Urinary bladder (tissue), 4 donors: ENCODE data around the gene SEPTIN5. TPM values are rescaled to one million over a fixed set of nuclear protein-coding genes. Genes with fewer than 3 reads are reported as not detected.
"Not testable (repeated sequence)": the region's sequence is repeated elsewhere in the genome, so short reads cannot be mapped to it uniquely, and the experiment has no call there.

Experiments used
- DNase-seq: peaks from one replicate; pipeline ENCODE4 v3.0.0-alpha.2; 2015; ENCODE audit errors: extremely low spot score
- H3K27ac ChIP-seq: one replicate; pipeline ENCODE4 v1.5.1; 2013; ENCODE audit warnings: low read depth, mild to moderate bottlenecking, moderate library complexity
- H3K36me3 ChIP-seq: one replicate; pipeline ENCODE4 v1.6.1; 2013; ENCODE audit warnings: mild to moderate bottlenecking, moderate library complexity; ENCODE audit not compliant: insufficient read depth
- H3K4me1 ChIP-seq: one replicate; pipeline ENCODE4 v1.6.1; 2013; ENCODE audit warnings: mild to moderate bottlenecking, moderate library complexity; ENCODE audit not compliant: insufficient read depth
- H3K4me3 ChIP-seq: one replicate; pipeline ENCODE4 v1.5.1; 2013; ENCODE audit warnings: low read depth, low read length
- WGBS: extraction: QIAGEN DNeasy Blood & Tissue Kit; methylation state at CpG from one replicate; pipeline ENCODE4 v1.1.7; 2013; 5-methylcytosine and 5-hydroxymethylcytosine counted together
- polyA plus RNA-seq: library from polyadenylated mRNA; stranded (reverse); fragments of 200-250 nt; gene quantifications from one replicate; pipeline ENCODE4 v1.2.3, GENCODE V29; 2013
- total RNA-seq: library from RNA; depleted of rRNA; stranded (reverse); fragments of >200 nt; gene quantifications from one replicate; pipeline ENCODE4 v1.2.3, GENCODE V29; 2014
- donor health status: healthy with polysubstance abuse.
- donor health status: healthy.

Gene SEPTIN5
- total and polyA plus RNA-seq, 2 donors, result 20.9 to 25.6 TPM

DNA sequence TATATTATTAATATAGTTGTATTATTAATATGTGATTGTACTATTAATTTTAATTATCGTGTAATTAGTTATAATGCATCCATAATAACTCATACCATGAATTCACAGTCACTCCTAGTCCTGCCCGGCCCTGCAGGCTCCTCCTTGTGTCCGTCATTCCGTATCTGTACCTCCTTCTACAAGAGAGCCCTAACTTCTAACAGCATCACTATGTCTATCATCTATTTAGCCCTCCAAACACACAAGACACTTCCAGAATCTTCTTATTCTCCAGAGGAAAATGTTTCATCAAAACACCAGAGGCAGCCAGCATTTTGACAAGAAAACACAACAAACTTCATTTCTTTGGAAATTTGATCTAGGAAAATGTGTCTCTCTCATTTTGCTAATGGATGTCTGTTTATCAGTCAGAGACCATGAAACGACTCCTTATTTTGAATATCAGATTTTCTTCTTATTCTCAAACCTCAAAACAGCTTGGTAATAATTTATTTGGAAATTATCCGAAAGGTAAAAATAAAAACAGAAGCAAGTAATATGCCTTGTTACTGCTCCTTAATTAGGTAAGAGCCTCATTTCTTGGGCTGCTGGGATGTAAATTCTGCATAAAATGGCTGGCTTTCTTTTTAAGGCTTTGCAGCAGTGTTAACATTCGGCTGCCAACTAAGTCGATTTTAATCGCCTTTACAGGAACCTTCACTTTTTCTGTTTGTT lies 23.1 kb upstream of the SEPTIN5 start:
- no peak overlapping the region for H3K4me3 ChIP-seq
- H3K4me1 ChIP-seq, result no peaks in the 10 kb centered on the region
- no peaks in the 10 kb centered on the region for H3K36me3 ChIP-seq
- no peak overlapping the region for H3K27ac ChIP-seq
- no peak for DNase-seq
- 60% methylated on average over 9 of the region's 9 CpGs for WGBS

DNA sequence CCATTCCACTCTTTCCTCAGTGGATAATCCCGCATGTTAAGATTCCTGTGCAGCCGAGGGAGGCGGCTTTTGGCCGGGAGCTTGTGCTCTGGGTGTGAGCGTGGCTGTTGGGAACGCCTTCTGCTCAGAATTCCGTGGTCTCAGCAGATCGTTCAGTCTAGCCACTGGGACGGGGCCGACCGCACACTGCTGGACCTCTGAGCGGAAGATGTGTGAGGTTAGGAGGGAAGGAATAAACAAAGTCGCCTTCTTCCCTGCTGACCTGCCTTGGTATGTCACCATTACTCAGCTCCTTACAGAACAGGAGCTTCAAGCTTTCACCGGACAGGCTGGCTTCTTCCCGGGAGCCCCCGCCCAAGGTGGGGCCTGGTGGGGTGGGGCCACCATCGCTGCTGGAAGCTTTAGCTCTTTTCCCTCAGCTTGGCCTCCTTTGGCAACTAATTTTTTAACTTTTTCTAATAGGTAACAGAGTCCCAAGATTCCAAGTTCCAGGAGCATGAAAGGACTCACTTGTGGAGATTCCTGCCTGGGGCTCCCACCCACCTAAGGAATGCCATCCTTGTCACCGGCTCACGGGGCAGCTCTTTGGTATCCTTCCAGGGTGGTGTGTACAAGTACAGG lies 22.5 kb upstream of the SEPTIN5 start:
- Histone ChIP-seq H3K4me3 (no peak overlapping the region), H3K4me1 (no peaks in the 10 kb centered on the region), H3K36me3 (no peaks in the 10 kb centered on the region), H3K27ac (no peak overlapping the region)
- no peak for DNase-seq
- 15% methylated on average over 19 of the region's 19 CpGs for WGBS

DNA sequence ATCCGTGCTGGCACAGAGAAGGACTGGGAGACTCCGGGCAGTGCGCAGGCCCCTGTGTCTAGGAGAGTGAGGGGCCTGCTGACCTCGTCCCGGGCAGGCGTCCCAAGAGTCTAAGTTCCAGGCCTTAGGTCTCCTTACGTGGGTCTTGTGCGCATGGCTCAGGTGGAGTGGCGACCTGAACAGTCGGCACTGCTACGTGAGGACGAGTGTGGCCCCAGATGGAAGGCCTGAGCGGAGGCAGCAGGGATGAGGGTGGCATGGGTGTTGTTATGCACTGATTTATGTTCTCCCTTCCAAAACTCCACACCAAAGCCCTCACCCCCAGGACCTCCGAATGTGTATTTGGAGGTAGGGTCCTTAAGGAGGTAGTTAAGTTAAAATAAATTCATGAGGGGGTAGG lies 20.7 kb upstream of the SEPTIN5 start:
- H3K4me3 ChIP-seq, result no peak overlapping the region
- WGBS, result 92% methylated on average over 14 of the region's 14 CpGs
- H3K27ac ChIP-seq, result no peak overlapping the region
- DNase-seq, result no peak
- no peaks in the 10 kb centered on the region for H3K4me1 ChIP-seq
- H3K36me3 ChIP-seq, result no peaks in the 10 kb centered on the region

DNA sequence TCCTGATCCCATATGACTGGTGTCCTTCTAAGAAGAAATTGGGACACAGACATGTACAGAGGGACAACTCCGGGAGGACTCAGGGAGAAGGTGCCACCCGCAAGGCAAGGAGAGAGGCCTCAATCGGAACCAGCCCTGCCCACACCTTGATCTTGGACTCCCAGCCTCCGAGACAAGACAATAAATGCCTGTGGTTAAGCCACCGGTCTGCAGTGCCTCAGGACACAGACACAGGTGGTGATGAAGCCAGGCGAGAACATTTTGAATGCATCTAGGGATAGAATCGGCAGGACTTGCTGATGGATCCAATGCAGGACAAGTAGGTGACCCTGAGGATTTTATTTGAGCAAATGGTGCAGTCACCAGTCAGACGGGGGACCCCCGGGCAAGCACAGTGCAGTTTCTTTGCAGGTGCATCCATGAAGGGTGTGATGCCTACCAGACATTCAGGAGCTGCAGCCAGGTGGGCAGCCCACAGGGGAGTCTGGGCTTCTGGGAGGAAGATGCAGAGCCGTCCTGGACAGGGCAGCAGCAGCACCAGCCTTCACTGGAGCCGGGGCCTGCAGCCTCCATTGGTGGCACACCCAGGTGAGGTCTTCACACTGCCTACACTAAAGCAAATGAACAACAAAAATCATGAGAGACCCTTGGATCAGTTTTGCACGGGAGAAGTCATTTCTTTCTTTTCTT lies 20.2 kb upstream of the SEPTIN5 start:
- Histone ChIP-seq H3K27ac (no peak overlapping the region), H3K4me3 (no peak overlapping the region), H3K36me3 (no peaks in the 10 kb centered on the region), H3K4me1 (no peaks in the 10 kb centered on the region)
- no peak for DNase-seq
- WGBS, result 87% methylated on average over 12 of the region's 12 CpGs

DNA sequence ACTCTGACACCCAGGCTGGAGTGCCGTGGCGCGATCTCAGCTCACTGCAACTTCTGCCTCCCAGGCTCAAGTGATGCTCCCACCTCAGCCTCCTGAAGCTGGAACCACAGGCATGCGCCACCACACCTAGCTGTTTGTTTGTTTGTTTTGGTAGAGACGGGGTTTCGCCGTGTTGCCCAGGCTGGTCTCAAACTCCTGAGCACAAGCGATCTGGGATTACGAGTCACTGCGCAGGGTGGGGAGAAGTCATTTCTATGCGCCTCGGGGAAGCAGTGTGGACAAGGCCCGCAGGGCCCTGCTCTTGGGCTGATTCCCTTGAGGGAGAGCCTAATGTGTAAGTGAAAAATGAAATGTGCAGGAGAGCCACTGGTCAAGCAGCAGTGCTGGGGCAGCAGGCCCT lies 19.6 kb upstream of the SEPTIN5 start:
- Histone ChIP-seq H3K4me3 (no peak overlapping the region), H3K36me3 (no peaks in the 10 kb centered on the region), H3K27ac (no peak overlapping the region), H3K4me1 (no peaks in the 10 kb centered on the region)
- no peak for DNase-seq
- WGBS, result 87% methylated on average over 13 of the region's 13 CpGs

DNA sequence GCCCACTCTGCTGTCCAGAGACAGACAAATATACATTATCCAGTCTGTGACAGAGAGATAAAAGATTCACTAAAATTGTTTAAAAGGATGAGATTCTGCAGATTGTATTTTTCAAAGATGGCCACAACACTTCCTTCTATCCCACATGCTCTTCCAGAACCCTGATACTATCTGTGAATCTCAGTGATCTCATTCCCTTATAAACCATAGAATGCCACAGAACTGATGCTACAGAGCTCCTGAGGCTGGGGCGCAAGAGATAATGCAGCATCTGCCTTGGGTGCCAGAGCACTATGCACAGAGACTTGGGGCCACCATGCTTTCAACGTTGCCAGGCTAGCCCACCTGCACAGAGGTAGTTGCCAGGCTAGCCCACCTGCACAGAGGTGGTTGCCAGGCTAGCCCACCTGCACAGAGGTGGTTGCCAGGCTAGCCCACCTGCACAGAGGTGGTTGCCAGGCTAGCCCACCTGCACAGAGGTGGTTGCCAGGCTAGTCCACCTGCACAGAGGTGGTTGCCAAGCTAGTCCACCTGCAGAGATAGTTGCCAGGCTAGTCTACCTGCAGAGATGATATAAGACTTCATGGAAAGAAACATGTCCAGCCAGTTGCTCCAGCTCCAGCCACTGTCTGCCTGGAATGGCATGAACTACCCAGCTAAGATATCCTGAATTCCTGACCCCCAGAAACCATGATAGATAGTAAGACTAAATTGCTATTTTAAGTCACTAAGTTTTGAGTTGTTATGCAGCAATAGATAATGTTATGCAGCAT lies 17.6 kb upstream of the SEPTIN5 start:
- no peaks in the 10 kb centered on the region for H3K36me3 ChIP-seq
- H3K4me3 ChIP-seq, result no peak overlapping the region
- H3K4me1 ChIP-seq, result no peaks in the 10 kb centered on the region
- WGBS, result 89% methylated on average over 2 of the region's 2 CpGs
- no peak overlapping the region for H3K27ac ChIP-seq
- DNase-seq, result no peak

DNA sequence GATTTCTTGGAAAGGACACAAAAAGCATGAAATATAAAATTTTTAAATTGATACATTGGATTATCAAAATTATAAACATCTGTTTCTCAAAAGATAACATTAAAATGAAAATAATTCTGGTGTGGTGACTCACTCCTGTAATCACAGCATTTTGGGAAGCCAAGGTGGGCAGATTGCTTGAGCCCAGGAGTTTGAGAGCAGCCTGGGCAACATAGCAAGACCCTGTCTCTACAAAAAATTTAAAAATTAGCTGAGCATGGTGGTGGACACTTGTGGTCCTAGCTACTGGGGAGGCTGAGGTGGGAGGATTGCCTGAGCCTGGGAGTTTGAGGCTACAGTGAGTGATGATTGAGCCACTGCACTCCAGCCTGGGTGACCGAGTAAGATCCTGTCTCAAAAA lies 16.4 kb upstream of the SEPTIN5 start:
- not testable (repeated sequence) for DNase-seq

DNA sequence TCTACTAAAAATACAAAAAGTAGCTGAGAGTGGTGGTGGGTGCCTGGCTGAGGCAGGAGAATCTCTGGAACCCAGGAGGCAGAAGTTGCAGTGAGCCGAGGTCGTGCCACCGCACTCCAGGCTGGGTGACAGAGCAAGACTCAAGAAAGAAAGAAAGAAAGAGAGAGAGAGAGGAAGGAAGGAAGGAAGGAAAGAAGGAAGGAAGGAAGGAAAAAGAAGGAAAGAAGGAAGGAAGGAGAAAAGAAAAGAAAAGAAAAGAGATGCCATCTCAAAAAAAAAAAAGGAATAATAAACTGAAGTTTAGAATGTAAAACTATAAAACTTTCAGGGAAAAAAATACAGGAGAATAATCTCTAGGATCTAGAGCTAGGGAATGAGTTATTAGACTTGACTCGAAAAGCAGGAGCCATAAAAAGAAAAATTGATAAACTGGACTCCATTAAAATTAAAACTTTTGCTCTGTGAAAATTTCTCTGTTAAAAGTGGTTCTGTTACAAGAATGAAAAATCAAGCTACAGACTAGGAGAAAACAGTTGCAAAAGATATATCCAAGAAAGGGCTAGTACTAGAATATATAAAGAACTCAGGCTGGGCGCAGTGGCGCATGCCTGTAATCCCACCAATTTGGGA lies 13.4 kb upstream of the SEPTIN5 start:
- Histone ChIP-seq H3K4me1 (no peaks in the 10 kb centered on the region), H3K27ac (no peak overlapping the region), H3K36me3 (no peaks in the 10 kb centered on the region), H3K4me3 (no peak overlapping the region)
- no peak for DNase-seq
- 87% methylated on average over 6 of the region's 6 CpGs for WGBS

More for the DNA sequence above, 16.4 kb upstream of the SEPTIN5 start:
- not testable (repeated sequence) for H3K36me3 ChIP-seq, H3K4me3 ChIP-seq, H3K27ac ChIP-seq, H3K4me1 ChIP-seq
- WGBS, result 80% methylated on average over 1 of the region's 1 CpG

DNA sequence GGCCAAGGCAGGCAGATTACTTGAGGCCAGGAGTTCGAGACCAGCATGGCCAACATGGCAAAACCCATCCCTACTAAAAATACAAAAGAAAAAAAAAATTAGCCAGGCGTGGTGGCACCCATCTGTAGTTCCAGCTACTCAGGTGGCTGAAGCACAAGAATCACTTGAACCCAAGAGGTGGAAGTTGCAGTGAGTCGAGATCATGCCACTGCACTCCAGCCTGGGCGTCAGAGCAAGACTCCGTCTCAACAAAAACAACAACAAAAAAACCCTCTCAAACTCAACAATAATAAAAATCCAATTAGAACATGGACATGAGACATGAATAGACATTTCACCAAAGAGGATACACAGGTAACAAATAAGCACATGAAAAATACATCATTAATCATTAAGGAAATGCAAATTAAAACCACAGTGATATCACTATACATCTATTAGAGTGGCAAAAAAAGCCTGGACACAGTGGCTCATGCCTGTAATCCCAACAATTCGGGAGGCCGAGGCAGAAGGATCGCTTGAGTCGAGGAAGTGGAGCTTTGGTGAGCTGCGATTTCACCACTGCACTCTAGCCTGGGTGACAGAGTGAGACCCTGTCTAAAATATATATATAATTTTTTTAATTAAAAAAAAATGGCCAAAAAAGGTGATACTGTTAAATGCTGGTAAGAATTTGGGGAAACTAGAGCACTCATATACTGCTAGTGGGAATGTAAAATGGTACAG lies 12.7 kb upstream of the SEPTIN5 start:
- no peak overlapping the region for H3K4me3 ChIP-seq
- no peaks in the 10 kb centered on the region for H3K36me3 ChIP-seq
- 75% methylated on average over 10 of the region's 10 CpGs for WGBS
- no peak overlapping the region for H3K27ac ChIP-seq
- DNase-seq, result no peak
- H3K4me1 ChIP-seq, result no peaks in the 10 kb centered on the region

DNA sequence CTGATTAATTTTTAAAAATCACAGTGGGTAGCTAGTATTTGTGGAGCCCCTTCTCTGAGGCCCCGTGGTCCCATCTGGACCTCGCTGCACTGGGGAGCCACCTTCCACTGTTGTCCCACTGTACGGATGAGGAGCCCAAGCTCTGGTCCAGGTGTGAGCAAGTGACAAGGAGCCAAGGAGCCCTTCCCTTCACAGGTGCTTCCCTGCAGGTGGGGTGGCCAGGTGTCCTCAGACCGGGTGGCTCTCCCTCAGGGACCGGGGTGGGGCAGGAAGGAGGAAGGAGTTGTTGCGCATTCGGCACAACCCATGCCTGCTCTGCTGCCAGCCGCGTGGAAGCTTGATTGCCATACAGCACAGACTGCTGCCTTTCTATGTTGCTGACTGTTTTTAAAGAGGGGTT lies 10.4 kb upstream of the SEPTIN5 start:
- Histone ChIP-seq H3K27ac (no peak overlapping the region), H3K4me3 (no peak overlapping the region), H3K4me1 (no peaks in the 10 kb centered on the region), H3K36me3 (no peaks in the 10 kb centered on the region)
- no peak for DNase-seq
- 73% methylated on average over 9 of the region's 9 CpGs for WGBS

DNA sequence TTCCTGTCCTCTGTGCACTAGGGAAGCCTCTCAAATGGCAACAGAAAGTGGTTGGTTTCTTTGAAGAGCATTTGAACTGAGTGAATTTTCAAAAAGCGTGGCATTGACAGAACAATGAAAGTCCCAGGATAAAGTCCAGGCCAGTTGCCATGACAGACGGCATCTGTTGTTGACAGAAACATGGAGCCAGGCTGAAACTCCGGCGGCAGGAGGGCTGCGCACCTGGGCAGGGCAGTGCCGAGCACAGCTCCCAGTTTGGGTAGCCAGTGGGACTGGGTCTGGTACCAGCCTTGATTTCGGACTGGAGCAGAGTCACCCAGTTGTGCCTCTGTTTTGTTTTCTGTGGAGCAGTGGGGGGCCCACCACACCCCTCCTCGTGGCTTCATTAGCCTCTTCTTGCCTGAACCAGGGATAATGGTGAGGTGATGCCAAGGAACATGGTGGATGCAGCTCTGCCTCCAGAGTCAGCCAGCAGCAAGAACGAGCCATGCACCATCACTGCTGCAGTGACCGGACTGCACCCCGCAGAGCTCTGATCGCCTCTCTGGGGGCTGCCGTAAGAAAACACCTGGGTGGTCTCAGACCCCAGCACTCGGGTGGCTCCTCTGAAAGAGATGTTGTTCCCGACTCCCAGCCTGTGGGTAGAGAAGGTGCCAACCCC lies 9.8 kb upstream of the SEPTIN5 start:
- Histone ChIP-seq H3K27ac (no peak overlapping the region), H3K4me1 (no peaks in the 10 kb centered on the region), H3K4me3 (no peak overlapping the region), H3K36me3 (no peaks in the 10 kb centered on the region)
- DNase-seq, result no peak
- 64% methylated on average over 15 of the region's 15 CpGs for WGBS

DNA sequence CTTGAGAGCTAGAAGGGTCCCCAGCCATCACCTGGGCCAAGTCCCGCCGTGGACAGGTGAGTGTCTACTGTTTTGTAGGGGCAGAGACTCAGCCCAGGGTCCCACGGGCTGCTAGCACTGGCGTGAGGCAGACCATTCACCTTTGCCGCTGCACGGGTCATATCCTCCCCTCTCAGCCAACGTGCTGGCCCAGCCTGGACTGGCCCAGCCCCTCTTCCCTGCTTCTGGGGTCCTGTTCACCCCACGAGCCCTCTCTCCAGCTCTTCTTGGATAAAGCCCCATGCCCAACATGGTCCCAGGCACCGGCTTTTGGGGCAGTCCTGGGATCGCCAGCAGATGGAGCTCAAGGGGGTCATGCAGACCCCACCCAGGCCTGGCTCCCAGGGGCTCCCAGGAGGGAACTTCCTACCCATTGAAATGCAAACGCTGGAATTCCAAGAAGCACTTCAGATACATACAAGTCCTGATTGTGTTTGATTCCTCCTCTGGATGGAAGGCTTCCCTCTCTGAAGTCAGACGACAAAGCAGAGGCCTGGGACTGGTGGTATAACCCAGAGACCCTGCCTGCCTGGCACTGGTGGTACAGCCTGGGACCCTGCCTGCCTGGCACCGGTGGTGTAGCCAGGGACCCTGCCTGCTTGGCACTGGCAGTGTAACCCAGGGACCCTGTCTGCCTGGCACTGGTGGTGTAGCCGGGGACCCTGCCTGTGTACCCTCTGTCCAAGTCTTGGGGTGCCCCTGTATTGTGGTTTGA lies 8.9 kb upstream of the SEPTIN5 start:
- no peaks in the 10 kb centered on the region for H3K4me1 ChIP-seq
- DNase-seq, result no peak
- no peaks in the 10 kb centered on the region for H3K36me3 ChIP-seq
- no peak overlapping the region for H3K27ac ChIP-seq
- H3K4me3 ChIP-seq, result no peak overlapping the region
- 63% methylated on average over 14 of the region's 14 CpGs for WGBS
